CD4-positive, alpha-beta T cell treated with Interferon alpha-2 for 1 hour (primary cell): ENCODE data around the gene BRWD1.
"Not testable (repeated sequence)": the region's sequence is repeated elsewhere in the genome, so short reads cannot be mapped to it uniquely, and the experiment has no call there.

ENCODE experiments used
- DNase-seq, 2 donors: peaks; one replicate each; pipeline ENCODE4 v3.0.0-alpha.2; 2020 to 2022

Gene BRWD1

GRCh38 chr21:39281207-39281606 is 32.2 kb downstream of the BRWD1 start:
- no peak for DNase-seq

GRCh38 chr21:39269620-39270019 is 43.8 kb downstream of the BRWD1 start:
- DNase-seq = no peak

DNA sequence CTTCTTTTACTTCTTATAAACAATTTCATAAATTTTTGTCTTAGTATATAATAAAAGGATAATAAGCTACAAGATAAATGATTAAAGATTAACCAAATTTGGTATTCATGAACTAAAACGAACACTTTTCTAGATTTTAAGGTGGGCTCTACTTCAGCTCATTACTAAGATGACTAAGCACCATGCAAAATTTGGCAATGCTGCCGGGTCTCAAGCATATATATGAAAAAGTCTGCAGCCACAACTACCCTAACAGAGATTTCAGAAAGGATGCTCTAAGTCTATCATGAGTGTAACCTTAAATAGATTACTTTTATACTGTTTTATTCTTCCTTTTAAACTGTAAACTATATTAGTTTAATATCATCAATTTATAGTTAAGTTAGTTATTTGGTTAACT is 47.8 kb downstream of the BRWD1 start:
- DNase-seq = no peak

- DNase-seq = no peak
Observed at GRCh38 chr21:39263372-39263771, 50.1 kb downstream of the BRWD1 start.

GRCh38 chr21:39258207-39258606 is 55.2 kb downstream of the BRWD1 start:
- no peak for DNase-seq

- DNase-seq = no peak
Observed at GRCh38 chr21:39251326-39251725, 62.1 kb downstream of the BRWD1 start.

GRCh38 chr21:39238275-39238674 is 75.2 kb downstream of the BRWD1 start:
- no peak for DNase-seq

DNA sequence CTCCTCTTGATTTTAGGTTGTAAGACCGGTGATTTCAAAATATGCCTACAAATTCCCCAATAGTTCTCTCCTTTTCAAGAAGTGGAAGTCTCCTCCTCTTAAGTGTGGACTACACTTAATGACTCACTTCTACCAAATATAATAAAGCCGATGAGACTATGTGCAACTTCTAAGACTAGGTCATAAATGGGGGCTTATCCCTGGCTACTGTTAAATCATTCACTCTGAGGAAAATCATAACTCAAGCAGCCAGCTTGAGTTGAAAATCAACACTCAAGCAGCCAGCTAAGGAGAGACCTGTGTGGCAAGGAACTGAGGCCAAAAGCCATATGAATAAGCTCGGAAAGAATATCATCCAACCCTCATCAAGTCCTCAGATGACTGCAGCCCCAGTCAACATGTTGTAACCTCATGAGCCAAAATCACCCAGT is 80.6 kb downstream of the BRWD1 start:
- DNase-seq = no peak

GRCh38 chr21:39224930-39225329 is 88.5 kb downstream of the BRWD1 start:
- DNase-seq = no peak

- no peak for DNase-seq
Observed at GRCh38 chr21:39221997-39222486, 91.4 kb downstream of the BRWD1 start.

DNA sequence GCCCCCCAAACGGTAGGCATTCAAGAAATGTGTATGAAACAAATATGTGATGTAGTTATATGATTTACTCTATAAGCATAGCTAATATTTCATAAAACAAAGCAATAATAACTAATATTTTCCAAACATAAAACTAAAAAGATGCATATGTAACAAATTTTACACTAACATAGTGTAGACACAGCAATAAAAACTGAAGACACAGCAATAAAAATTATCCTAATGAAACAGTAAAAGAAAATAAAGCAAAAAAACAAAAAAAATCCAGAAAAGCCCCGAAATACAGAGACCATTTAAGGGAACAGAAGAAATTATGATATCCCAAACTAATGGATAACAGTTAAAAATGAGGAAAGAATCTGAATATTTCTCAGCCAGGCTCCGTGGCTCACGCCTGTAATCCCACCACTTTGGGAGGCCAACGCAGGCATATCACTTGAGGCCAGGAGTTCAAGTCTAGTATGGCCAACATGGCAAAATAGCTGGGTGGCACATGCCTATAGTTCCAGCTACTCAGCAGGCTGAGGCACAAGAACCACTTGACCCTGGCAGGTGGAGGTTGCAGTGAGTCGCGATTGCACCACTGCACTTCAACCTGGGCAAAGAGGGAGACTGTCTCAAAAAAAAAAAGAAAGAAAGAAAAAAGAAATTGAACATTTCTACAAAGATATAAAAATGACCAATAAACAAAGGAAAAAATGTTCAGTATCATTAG is 92.0 kb downstream of the BRWD1 start:
- DNase-seq = no peak

DNA sequence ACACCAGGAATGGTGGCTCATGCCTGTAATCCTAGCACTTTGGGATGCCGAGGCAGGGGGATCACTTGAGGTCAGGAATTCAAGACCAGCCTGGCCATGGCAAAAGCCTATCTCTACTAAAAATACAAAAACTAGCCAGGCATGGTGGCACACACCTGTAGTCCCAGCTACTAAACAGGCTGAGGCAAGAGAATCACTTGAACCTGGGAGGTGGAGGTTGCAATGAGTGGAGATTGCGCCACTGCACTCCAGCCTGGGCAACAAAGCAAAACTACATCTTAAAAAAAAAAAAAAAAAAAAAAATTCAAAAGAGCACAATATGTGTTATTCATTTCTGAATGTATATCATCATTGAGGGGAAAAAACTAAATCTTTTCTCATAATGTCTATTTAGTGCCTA is 92.6 kb downstream of the BRWD1 start:
- not testable (repeated sequence) for DNase-seq

- DNase-seq = no peak
Observed at GRCh38 chr21:39220150-39220549, 93.3 kb downstream of the BRWD1 start.

- DNase-seq = no peak
Observed at GRCh38 chr21:39218082-39218409, 95.4 kb downstream of the BRWD1 start.

- DNase-seq = no peak
Observed at GRCh38 chr21:39217356-39218081, 95.9 kb downstream of the BRWD1 start.

DNA sequence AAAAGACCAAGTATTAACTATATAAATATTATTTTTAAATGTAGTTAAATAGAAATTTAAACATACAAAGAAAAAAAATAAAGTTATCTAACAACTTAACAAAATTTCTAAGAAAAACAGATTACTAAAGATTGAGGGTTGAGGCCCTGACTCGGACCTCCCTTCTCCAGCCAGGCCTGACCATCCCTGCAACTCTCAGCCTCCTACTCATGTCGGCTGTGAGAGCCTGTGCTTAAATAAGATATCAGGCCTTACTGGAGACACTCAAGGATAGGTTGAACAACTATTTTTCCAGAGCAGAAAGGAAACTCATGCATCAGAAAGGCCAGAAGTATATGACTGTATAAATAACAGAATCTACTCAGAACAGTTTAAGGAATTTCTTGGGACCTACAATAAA is 97.1 kb downstream of the BRWD1 start:
- no peak for DNase-seq

DNA sequence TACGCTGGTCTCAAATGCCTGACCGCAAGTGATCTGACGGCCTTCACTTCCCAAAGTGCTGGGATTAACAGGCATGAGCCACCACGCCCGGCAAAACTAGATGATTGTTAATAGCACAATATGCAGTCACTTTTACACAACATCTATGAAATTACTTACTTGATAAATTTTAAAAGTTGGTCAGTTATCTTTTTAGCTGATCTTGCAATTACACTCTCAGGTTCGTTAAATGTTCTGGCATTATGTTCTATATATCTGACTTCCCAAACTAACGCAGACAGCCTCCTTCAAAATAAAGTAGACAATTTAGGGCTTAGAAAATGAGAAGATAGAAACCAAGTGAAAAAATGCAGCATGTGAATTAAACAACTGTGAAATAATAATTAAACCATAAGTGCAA is 98.4 kb downstream of the BRWD1 start:
- DNase-seq = no peak

DNA sequence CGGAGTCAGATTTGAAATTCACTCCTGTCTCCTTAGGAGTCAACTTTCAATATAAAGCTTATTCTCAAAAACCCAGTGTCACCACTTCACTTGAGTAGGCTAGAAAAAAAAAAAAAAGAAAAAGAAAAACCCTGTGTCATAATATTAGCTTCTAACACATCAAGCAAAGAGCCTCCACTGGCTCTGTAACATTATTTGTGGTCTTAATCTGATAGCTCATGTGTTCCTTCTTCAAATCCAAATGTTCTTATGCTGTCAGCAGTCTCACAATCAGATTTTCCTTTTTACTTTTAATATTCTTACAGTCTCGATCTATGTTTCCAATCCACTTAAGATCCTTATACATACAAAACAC is 104.1 kb downstream of the BRWD1 start:
- no peak for DNase-seq

DNA sequence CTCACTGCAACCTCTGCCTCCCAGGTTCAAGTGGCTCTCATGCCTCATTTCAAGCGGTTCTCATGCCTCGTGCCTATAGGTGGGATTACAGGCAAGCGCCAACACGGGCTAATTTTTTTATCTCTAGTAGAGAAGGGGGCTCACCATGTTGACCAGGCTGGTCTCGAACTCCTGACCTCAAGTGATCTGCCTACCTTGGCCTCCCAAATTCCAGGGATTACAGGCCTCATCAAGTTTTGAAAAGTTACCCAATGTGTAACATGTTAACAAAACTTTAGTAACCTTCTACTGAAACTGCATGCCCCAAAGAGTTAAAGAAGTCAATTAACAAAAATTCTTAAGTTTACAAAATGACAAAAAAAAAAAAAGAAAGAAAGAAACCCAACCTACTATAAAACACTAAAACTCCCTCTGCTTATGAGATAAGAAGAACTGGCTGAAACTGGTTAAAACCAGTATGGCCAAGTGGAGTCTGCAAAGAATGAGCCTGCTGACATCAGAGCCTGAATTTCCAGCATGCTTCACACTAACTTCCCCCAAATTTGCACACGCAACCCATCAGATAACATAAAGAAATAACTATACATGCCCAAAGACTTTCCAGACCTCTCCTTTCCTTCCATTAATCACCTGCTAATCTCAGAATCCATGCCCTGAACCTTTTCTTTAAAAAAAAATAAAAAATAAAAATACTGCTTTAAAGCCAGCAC is 104.7 kb downstream of the BRWD1 start:
- no peak for DNase-seq

DNA sequence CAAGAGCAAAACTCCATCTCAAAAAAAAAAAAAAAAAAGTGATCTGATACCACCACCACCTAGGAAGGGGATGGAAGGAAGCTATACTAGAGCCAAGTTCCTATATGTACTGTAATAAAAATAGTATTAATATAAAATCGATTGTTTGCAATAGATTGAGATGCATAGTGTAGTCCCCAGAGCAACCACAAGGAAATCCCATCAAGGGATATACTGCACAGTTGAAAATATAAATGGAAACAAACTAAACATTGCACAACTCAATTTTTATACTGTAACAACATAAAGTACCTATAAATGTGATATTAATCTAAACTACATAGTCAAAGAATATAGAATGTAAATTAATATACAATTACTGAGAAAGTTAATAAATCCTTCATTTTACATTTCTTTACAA is 109.3 kb downstream of the BRWD1 start:
- DNase-seq = no peak

- DNase-seq = no peak
Observed at GRCh38 chr21:39198800-39199199, 114.6 kb downstream of the BRWD1 start.

DNA sequence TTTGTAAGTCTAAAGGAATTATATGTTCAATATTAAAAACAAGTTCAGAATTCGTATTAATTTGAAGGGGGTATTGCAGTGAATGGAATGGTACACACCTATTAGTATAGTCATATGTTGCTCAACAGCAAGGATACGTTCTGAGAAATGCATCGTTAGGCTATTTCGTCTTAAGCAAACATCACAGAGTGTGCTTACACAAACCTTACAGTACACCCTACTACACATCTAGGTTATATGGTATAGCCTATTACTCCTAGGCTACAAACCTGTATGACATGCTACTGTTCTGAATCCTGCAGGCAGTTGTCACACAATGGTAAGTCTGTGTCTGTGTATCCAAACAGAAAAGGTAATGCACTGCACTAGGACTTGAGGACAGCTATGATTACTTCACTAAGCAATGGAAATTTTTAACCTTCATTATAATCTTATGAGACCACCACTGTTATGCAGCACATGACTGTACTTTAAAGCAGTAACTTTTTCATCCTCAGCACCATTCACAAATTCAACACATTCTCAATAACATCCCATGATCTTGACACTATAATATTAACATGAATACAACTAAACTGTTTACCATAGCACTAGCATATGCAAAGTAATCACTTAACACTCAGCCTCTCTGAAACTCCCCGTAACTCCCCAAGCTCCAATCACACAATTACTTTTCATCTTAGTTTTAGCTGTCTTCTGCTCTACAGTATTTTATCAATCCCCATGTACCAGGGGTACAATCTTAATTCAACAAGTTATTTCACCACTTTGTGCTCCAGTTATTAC is 115.8 kb downstream of the BRWD1 start:
- no peak for DNase-seq

DNA sequence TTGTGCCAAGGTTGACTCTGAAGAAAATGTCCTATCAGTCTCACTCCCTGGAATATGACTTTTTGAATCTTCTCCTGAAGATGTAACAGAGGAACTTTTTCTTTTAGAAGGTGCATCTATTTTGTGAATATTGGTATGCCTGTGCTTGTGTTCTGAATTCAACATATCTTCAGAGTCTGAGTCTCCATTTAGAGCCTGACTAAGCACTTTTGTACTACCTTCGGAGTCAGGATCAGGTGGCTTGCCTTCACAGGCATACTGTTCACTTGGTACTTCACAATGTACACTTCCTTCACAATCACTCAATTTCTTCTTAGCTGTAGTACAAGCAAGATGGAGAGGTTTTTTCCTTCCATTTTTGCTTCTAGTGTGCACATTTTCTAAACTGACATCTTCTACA is 116.6 kb downstream of the BRWD1 start:
- DNase-seq = no peak
